ENCODE data around the gene PPP2R5C.

DNA sequence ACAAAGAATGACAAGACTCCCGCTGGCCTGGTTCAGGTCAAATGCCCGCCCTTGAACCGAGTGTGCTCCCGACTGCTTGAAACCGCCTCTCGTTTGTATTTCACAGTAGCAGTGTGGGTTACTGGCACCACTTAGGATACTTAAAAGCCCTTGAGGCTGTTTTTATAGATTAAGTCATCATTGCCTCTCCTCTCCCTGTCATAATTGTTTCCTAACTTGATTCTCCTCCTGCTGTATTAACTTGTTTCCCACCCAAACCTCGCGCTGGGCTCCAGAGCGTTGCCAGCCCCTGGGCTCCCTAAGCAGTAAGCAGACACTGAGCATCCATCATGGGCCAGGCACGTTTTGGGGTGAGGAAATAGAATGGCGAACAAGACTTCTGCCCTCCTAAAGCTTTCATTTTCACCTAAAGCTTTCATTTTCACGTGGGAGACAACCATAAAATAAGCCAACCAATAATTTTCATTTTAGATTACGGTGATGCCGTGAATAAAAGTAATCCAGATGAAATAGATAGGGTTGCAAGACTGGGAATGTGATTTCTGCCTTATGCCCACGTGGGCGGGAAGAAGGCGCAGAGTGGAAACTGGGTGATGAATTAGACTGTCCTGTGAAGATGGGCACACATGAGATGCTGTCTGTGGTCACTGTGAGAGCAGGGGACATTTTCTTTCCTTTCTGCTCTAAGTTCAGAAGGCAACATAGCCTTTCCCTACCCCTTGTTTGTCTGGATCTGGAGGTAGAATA, 97.5 kb downstream of the PPP2R5C start:
- TF ChIP-seq, protein P1, sequence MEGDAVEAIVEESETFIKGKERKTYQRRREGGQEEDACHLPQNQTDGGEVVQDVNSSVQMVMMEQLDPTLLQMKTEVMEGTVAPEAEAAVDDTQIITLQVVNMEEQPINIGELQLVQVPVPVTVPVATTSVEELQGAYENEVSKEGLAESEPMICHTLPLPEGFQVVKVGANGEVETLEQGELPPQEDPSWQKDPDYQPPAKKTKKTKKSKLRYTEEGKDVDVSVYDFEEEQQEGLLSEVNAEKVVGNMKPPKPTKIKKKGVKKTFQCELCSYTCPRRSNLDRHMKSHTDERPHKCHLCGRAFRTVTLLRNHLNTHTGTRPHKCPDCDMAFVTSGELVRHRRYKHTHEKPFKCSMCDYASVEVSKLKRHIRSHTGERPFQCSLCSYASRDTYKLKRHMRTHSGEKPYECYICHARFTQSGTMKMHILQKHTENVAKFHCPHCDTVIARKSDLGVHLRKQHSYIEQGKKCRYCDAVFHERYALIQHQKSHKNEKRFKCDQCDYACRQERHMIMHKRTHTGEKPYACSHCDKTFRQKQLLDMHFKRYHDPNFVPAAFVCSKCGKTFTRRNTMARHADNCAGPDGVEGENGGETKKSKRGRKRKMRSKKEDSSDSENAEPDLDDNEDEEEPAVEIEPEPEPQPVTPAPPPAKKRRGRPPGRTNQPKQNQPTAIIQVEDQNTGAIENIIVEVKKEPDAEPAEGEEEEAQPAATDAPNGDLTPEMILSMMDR (IDR thresholded peaks at IDR 0.05; ENCODE audit: poor library complexity, severe bottlenecking) = no peak
- TF ChIP-seq RAD21 (conservative IDR thresholded peaks at IDR 0.05) = no peak
- no peak for TF ChIP-seq TAF1 (IDR thresholded peaks at IDR 0.05; ENCODE audit: low read depth)
- TF ChIP-seq MXI1 (conservative IDR thresholded peaks at IDR 0.05; ENCODE audit: poor library complexity, severe bottlenecking) = no peak
- TF ChIP-seq POLR2AphosphoS5 (IDR thresholded peaks at IDR 0.05) = no peak
